ENCODE results near the gene DPP9.

Gene DPP9

DNA sequence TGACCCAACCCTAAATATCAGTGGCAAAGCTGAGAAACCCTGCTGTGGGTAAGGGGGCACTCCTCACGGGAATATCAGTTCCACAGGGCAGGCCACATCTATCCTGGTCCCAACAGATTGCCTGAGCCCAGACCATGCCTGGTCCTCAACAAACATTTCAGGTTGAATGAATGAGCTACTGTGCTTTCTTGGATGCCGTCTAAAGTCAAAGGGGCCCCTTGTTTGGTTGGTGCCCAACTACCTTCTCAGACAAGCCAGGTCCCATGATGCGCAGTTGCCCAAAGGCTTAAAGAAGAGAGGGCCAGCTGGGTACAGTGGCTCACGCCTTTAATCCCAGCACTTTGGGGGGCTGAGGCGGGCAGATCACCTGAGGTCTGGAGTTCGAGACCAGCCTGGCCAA is 2.4 kb downstream of the DPP9 start:
- H3K27ac ChIP-seq, result no peak overlapping the region
- no peak for TF ChIP-seq ZFX (IDR thresholded peaks at IDR 0.05)

DNA sequence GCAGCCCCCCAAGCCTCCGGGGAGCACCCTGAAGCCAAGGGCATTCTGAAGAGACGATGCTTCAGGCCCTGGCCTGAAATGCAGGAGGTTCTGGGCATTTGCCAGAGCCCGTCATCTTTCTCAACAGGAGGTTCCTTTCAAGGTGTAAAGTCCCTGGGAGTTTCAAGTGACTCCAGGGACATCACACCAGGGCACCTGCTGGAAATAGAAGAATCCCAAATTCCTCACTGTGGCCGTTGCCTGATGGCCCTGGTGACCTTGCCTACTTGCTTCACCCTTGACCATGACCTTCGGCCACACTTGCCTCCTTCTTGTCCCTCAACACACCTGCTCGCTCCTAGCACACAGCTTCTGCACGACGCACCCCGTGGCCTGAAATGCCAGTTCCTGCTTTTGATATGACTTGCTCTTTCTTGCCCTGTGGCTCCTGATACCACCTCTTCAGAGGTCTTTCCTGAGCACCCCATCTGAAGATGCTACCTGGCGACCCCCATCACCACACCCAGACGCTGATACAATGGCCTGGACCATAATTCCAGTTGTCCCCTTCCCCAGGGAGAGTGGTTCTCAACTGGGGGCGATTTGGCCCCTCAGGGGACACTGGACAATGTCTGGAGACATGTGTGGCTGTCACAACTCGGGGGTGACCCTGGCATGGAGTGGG is 3.5 kb downstream of the DPP9 start:
- no peak overlapping the region for H3K27ac ChIP-seq
- TF ChIP-seq ZFX (IDR thresholded peaks at IDR 0.05), result no peak
- TF ChIP-seq, protein P1, sequence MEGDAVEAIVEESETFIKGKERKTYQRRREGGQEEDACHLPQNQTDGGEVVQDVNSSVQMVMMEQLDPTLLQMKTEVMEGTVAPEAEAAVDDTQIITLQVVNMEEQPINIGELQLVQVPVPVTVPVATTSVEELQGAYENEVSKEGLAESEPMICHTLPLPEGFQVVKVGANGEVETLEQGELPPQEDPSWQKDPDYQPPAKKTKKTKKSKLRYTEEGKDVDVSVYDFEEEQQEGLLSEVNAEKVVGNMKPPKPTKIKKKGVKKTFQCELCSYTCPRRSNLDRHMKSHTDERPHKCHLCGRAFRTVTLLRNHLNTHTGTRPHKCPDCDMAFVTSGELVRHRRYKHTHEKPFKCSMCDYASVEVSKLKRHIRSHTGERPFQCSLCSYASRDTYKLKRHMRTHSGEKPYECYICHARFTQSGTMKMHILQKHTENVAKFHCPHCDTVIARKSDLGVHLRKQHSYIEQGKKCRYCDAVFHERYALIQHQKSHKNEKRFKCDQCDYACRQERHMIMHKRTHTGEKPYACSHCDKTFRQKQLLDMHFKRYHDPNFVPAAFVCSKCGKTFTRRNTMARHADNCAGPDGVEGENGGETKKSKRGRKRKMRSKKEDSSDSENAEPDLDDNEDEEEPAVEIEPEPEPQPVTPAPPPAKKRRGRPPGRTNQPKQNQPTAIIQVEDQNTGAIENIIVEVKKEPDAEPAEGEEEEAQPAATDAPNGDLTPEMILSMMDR (conservative IDR thresholded peaks at IDR 0.05), result no peak

DNA sequence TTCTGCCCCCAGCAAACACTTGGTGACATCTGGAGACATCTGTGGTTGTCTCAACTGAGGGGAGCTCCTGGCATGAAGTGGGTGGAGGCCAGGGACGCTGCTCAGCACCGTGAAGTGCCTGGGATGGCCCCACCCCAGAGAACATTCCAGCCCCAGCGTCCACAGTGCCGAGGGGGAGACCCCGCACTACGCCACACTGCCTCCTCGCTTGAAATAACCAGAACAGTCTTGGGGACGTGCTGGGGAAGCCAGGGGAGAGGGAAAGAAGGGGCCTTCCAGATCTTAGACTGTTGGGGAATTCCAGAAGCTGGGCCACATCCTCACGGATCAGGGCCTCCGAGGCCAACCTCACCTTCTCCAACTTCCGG is 4.2 kb downstream of the DPP9 start:
- TF ChIP-seq, protein P1 (conservative IDR thresholded peaks at IDR 0.05), result no peak
- TF ChIP-seq ZFX (IDR thresholded peaks at IDR 0.05), result no peak
- H3K27ac ChIP-seq, result no peak overlapping the region

DNA sequence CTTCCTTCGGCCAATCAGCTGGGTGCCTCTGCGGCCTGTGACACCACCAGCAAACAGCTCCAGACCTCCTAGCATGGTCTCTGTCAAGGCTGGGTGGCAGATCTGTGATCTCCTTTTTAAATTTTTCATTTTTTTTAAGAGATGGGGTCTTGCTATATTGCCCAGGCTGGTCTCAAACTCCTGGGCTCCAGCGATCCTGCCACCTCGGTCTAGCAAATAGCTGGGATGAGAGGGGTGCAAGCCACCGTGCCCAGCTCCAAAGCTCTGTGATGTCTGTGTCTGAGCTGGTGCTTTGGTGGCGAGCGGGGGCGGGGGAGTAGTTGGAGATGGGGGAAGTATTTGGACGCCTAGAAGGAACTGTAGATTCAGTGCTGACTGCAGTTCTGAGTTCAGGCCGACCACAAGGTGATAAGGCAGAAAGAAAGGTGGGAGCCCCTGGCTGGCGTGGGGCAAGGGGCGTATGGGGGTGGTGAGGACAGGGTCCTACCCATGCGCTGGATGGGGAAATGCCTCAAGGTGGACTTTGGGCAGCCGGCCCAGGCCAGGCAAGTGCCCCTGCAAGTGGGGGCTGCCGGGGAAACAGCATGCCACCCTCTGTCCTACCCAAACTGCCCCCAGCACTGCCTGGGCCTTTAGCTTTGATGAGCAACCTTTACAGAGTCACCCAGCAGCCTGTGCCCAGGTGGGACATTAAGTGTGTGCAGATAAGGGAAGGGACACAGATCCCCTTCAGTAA is 5.5 kb downstream of the DPP9 start:
- H3K27ac ChIP-seq, result peak overlapping the region; percentile 85
- TF ChIP-seq, protein P1 (conservative IDR thresholded peaks at IDR 0.05), result no peak
- no peak for TF ChIP-seq ZFX (IDR thresholded peaks at IDR 0.05)

DNA sequence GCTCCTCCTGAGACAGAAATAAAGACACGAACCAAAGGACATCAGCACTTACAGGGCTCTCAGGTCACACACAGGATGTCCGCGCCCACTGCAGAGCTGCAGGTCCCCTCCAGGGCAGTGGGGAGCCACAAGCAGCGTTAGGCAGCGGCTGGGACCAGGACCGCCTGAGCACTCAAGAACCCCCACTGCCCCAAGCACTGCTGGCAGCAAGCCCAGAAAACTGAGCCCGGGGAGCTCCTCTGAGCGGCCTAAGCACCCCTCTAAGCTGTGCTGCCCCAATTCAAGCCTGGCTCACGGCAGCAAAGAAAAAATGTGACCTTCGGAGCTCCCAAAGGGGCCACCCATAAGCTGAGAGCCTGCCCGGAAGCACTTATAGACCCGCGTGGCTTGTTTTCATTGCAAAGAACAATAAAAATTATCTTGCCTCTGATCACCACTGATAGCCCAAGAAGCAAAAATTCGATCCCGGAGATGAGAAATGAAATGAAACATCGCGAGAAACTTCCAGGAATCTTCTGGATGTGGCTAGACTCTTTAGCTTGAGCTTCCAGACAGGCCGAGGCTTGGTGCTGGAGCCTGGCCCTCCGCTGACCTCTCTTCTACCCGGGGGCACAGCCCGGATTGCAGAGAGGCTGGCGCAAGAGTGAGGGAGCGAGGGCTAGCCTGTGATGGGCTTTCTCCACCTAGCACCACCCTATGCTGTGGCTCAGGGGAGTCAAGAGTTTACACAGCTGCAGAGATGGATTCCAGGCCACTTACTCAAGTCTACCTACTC is 6.3 kb downstream of the DPP9 start:
- H3K27ac ChIP-seq, result peak overlapping the region; percentile 85
- TF ChIP-seq, protein P1 (conservative IDR thresholded peaks at IDR 0.05), result no peak
- no peak for TF ChIP-seq ZFX (IDR thresholded peaks at IDR 0.05)

DNA sequence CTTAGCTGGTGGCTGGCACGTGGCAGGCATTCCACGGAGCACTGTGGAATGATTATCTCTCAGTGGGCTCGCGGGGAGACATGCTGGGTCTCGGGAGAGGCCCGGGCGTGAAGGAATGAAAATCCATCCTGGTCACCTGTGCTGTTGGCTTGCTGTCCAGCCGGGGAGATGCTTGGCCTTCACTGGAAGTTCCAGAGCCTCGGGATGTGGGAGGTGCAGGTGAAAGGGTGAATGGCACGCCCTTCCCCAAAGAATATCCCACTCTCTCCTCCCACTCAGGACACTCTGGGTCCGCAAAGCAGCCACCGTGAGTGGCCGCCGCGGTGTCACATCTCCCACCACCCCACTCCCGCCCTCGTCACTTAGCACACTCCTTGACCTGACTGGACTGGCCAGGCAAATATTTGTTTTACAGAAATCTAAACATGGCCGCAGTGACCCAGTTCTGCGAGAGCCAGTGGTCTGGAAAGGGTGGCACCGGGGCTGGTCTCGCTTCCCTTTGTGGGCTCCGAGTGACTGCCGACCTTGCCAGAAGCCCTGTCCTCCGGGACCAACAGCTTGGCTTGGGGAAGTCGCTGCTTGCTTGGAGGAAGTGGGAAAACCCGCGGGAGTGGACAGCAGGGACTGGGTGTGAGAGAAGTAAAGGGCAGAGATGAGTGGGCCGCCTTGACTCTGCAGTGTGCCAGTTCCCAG is 8.0 kb downstream of the DPP9 start:
- peak overlapping the region; percentile 85 for H3K27ac ChIP-seq
- TF ChIP-seq, protein P1 (conservative IDR thresholded peaks at IDR 0.05), result no peak
- TF ChIP-seq ZFX (IDR thresholded peaks at IDR 0.05), result no peak

DNA sequence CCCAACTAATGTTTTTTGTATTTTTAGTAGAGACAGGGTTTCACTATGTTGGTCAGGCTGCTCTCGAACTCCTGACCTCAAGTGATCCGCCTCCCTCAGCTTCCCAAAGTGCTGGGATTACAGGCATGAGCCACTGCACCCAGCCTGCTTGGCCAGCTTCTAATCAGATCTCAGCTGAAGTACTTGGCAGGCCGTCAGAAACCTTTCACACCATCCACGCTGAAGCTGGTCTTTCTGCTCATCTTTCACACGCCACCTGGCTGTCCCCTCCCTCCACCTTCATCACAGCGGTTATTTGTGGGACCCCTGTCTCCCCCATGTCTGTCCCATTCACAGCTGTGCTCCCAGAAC is 8.5 kb downstream of the DPP9 start:
- peak overlapping the region; percentile 85 for H3K27ac ChIP-seq

DNA sequence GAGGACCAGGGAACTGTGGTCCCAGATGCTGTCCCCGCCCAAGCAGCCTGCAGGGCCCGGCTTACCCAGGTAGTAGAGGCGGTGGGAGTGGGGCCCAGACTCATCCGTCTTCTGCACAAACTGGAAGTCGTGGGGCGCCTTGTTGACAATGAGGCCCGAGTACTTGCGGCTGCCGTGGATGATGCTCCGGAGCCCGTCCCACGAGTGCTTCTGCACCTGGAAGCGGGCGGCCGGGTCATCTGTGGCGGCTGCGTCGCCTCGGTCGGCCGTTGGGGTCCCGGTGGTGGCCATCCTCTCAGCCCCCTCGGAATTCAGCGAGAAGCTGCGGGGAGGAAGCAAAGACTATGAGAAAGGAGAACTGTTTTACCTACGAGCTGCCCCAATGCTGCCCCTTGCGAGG is 9.6 kb downstream of the DPP9 start:
- no peak for TF ChIP-seq ZFX (IDR thresholded peaks at IDR 0.05)
- TF ChIP-seq, protein P1 (conservative IDR thresholded peaks at IDR 0.05), result no peak
- peak overlapping the region; percentile 85 for H3K27ac ChIP-seq
